Endometrial microvascular endothelial cells (primary cell): Measurements from ENCODE around the gene FALEC. TPM values are rescaled to one million over a fixed set of nuclear protein-coding genes. Genes with fewer than 3 reads are reported as not detected.

Source experiments
- in situ Hi-C: cut with HindIII; loops from 2 replicates; pipeline ENCODE4 v1.10.0; 2017; ENCODE audit warnings: low sequenced_read_pairs, low pct_unique_long_range_greater_than_20kb; ENCODE audit errors: inconsistent ontology term
- total RNA-seq: library from RNA; depleted of rRNA; stranded (reverse); fragments of >200 nt; gene quantifications from one replicate; pipeline ENCODE4 v1.2.3, GENCODE V29; 2015; ENCODE audit errors: inconsistent ontology term

The FALEC gene
- total RNA-seq, 1 donor from 2014 or later = not detected

GRCh38 chr1:150555198-150555970 lies 39.8 kb downstream of the FALEC start:
- in situ Hi-C loops = no loop called here

DNA sequence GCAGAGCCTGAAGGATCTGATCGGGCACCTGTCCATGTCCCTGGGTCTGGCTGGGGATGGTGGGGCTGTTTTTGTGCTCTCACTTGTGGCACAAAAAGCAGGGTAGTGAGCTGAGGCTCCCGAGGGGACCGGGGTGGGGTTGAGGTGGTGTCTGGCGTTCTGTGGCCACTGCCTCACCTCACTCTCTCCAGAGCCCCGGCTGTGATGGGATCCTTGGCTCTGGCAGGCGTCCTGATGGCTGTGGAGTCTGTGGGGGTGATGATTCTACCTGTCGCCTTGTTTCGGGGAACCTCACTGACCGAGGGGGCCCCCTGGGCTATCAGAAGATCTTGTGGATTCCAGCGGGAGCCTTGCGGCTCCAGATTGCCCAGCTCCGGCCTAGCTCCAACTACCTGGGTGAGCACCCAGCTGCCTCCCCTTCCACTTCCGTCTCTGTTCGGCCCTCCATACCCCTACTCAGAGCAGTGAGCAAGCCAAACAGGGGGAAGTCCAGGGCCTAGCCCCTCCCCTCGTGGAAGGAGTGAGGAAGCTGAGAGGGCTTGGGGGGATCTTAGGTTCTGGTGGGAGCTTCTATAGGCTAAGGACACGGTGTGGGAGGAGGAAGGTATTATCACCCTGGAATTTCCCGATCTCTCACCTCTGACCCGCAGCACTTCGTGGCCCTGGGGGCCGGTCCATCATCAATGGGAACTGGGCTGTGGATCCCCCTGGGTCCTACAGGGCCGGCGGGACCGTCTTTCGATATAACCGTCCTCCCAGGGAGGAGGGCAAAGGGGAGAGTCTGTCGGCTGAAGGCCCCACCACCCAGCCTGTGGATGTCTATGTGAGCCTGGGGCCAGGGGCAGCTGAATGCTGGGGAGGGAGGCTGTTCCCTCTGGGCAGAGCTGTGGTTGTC lies 40.7 kb downstream of the FALEC start:
- in situ Hi-C loops = no loop called here

GRCh38 chr1:150557065-150557600 lies 41.6 kb downstream of the FALEC start:
- in situ Hi-C loops = no loop called here

DNA sequence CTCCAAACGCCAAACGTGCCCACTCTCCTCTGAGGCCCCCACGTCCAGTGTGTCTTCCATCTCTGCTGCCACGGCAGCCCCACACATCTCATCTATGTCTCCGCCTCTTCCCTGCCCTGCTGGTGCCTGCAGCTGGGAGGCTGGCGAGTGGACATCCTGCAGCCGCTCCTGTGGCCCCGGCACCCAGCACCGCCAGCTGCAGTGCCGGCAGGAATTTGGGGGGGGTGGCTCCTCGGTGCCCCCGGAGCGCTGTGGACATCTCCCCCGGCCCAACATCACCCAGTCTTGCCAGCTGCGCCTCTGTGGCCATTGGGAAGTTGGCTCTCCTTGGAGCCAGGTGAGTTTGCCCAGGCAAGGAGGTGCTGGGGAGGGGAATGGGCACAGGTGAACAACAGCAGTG lies 42.3 kb downstream of the FALEC start:
- in situ Hi-C loops = no loop called here

- in situ Hi-C loops = no loop called here
Observed at GRCh38 chr1:150558303-150558704, 42.8 kb downstream of the FALEC start.

GRCh38 chr1:150558761-150559655 lies 43.5 kb downstream of the FALEC start:
- in situ Hi-C loops = no loop called here

DNA sequence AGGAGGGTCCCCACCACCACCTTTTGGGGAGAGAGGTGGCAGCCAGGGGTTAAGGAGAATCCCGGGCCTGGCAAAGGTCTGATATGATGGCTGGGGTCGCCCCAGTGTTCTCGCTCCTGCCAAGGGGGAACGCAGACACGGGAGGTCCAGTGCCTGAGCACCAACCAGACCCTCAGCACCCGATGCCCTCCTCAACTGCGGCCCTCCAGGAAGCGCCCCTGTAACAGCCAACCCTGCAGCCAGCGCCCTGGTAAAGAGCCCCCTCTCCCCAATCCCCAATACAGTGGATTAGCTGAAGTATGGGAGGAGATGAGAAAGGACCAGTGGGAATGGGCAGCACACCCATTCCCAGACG lies 44.1 kb downstream of the FALEC start:
- in situ Hi-C loops = no loop called here

DNA sequence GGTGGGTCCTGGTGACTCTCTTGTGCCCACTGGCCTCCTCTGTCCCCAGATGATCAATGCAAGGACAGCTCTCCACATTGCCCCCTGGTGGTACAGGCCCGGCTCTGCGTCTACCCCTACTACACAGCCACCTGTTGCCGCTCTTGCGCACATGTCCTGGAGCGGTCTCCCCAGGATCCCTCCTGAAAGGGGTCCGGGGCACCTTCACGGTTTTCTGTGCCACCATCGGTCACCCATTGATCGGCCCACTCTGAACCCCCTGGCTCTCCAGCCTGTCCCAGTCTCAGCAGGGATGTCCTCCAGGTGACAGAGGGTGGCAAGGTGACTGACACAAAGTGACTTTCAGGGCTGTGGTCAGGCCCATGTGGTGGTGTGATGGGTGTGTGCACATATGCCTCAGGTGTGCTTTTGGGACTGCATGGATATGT lies 44.5 kb downstream of the FALEC start:
- in situ Hi-C loops = no loop called here

DNA sequence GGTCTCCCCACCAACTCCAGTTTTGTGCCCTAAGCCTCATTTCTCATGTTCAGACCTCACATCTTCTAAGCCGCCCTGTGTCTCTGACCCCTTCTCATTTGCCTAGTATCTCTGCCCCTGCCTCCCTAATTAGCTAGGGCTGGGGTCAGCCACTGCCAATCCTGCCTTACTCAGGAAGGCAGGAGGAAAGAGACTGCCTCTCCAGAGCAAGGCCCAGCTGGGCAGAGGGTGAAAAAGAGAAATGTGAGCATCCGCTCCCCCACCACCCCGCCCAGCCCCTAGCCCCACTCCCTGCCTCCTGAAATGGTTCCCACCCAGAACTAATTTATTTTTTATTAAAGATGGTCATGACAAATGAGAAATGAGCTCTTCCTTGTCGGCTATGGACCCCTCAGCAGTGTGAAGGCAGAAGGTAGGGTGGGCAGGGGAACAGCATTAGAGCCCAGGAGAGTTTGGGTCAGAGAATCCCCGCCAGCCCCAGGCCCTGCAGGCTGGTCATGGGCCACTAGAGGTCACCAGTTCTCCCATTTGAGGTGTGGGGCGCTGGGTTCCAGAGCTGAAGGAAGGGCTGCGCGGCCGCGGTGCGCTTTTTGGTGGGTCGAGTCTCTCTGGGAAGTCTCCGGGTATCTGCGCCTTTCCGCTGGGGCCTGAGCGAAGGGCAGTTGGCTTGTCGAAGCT lies 45.2 kb downstream of the FALEC start:
- in situ Hi-C loops = no loop called here

GRCh38 chr1:150561254-150561973 lies 45.9 kb downstream of the FALEC start:
- in situ Hi-C loops = no loop called here

DNA sequence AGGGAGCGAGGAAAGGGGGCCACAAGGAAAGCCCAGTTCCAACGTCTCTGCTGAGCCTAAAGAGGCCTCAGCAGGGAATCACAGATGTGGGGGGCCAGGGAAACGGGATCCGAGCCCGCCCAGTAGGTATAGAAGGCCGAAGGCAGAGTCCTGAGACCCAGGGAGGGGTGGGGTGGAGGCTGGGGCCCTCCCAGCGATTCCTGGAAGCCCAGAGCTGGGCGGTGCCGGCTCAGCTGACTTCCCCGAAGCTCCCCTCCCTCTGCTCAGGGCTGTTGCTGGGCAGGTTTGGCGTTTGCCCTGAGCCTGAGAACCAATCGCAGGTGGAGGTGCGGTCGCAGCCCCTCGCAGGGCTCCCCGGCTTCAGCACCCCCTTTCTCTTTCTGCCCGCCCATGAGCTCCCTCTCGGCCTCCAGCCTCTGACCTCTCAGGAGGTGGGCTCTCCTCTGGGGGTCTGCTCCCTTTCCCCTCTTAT lies 46.5 kb downstream of the FALEC start:
- in situ Hi-C loops = no loop called here

GRCh38 chr1:150562446-150563339 lies 47.1 kb downstream of the FALEC start:
- in situ Hi-C loops = no loop called here

- in situ Hi-C loops = no loop called here
Observed at GRCh38 chr1:150563340-150564038, 47.9 kb downstream of the FALEC start.

GRCh38 chr1:150564051-150564991 lies 48.8 kb downstream of the FALEC start:
- in situ Hi-C loops = no loop called here
